Liver (tissue), 9 donors: ENCODE results near the gene COMMD6. TPM values are rescaled to one million over a fixed set of nuclear protein-coding genes. Genes with fewer than 3 reads are reported as not detected.

Source experiments
- DNase-seq: peaks from one replicate; pipeline ENCODE4 v3.0.0-alpha.2; 2017; ENCODE audit warnings: low spot score
- H3K27ac ChIP-seq, 2 donors: one replicate each; pipeline ENCODE4 v1.7.0; 2013; ENCODE audit warnings: inconsistent platforms in 2 of 2, low read length in 2 of 2, control low read depth in 1 of 2, low read depth in 1 of 2, mild to moderate bottlenecking in 1 of 2
- H3K27me3 ChIP-seq, 4 donors: one replicate each; pipeline versions ENCODE4 v1.6.1 to v1.7.0; 2013; ENCODE audit warnings: low read length in 3 of 4, inconsistent platforms in 1 of 4, mild to moderate bottlenecking in 1 of 4, moderate library complexity in 1 of 4; ENCODE audit not compliant: control insufficient read depth in 4 of 4, insufficient read depth in 4 of 4
- H3K36me3 ChIP-seq, 4 donors: one replicate each; pipeline versions ENCODE4 v1.6.1 to v1.7.0; 2013; ENCODE audit warnings: low read length in 3 of 4, mild to moderate bottlenecking in 3 of 4, low read depth in 1 of 4, moderate library complexity in 1 of 4; ENCODE audit not compliant: control insufficient read depth in 4 of 4, insufficient read depth in 3 of 4
- H3K4me1 ChIP-seq, 4 donors: one replicate each; pipeline versions ENCODE4 v1.6.1 to v1.7.0; 2013; ENCODE audit warnings: low read length in 3 of 4, mild to moderate bottlenecking in 3 of 4, moderate library complexity in 1 of 4; ENCODE audit not compliant: control insufficient read depth in 4 of 4, insufficient read depth in 4 of 4
- H3K4me3 ChIP-seq, 3 donors: one replicate each; pipeline versions ENCODE4 v1.6.1 to v1.7.0; 2013; ENCODE audit warnings: low read length in 3 of 3, control low read depth in 1 of 3, low read depth in 1 of 3, mild to moderate bottlenecking in 1 of 3
- H3K9ac ChIP-seq, 2 donors: one replicate each; pipeline ENCODE4 v1.7.0; 2013; ENCODE audit warnings: low read length in 2 of 2, mild to moderate bottlenecking in 2 of 2, moderate library complexity in 2 of 2, control low read depth in 1 of 2, low read depth in 1 of 2
- H3K9me3 ChIP-seq, 4 donors: one replicate each; pipeline versions ENCODE4 v1.6.1 to v1.7.0; 2013; ENCODE audit warnings: low read length in 3 of 4; ENCODE audit not compliant: control insufficient read depth in 4 of 4
- ATF3 ChIP-seq: IDR thresholded peaks from 2 replicates; pipeline ENCODE4 v1.6.1; 2016; ENCODE audit warnings: antibody characterized with exemption
- EGR1 ChIP-seq, 2 donors: IDR thresholded peaks; 2 replicates each; pipeline ENCODE4 v1.6.1; 2016 to 2018; ENCODE audit warnings: antibody characterized with exemption in 2 of 2, low read depth in 2 of 2
- FOXA1 ChIP-seq: IDR thresholded peaks from 2 replicates; pipeline ENCODE4 v1.6.1; 2016; ENCODE audit warnings: antibody characterized with exemption
- FOXA2 ChIP-seq: IDR thresholded peaks from 2 replicates; pipeline ENCODE4 v1.6.1; 2016; ENCODE audit warnings: antibody characterized with exemption
- HNF4A ChIP-seq, 2 donors: conservative IDR thresholded peaks; 2 replicates each; pipeline ENCODE4 v1.6.1; 2016; ENCODE audit warnings: antibody characterized with exemption in 2 of 2, mild to moderate bottlenecking in 2 of 2
- HNF4G ChIP-seq: IDR thresholded peaks from 2 replicates; pipeline ENCODE4 v1.6.1; 2016; ENCODE audit warnings: antibody characterized with exemption
- JUND ChIP-seq, 2 donors: IDR thresholded peaks; 2 replicates each; pipeline ENCODE4 v1.6.1; 2016; ENCODE audit warnings: antibody characterized with exemption in 2 of 2
- MAX ChIP-seq: IDR thresholded peaks from 2 replicates; pipeline ENCODE4 v1.6.1; 2016; ENCODE audit warnings: antibody characterized with exemption
- NR2F2 ChIP-seq: IDR thresholded peaks from 2 replicates; pipeline ENCODE4 v1.6.1; 2016; ENCODE audit warnings: antibody characterized with exemption
- RAD21 ChIP-seq, 2 donors: IDR thresholded peaks; 2 replicates each; pipeline ENCODE4 v1.6.1; 2016; ENCODE audit warnings: antibody characterized with exemption in 2 of 2, mild to moderate bottlenecking in 2 of 2
- REST ChIP-seq: IDR thresholded peaks from 2 replicates; pipeline ENCODE4 v1.6.1; 2016; ENCODE audit warnings: antibody characterized with exemption, mild to moderate bottlenecking
- RXRA ChIP-seq, 2 donors: IDR thresholded peaks; 2 replicates each; pipeline ENCODE4 v1.6.1; 2017 to 2018; ENCODE audit warnings: antibody characterized with exemption in 2 of 2, mild to moderate bottlenecking in 1 of 2
- SP1 ChIP-seq: IDR thresholded peaks from 2 replicates; pipeline ENCODE4 v1.6.1; 2018; ENCODE audit warnings: antibody characterized with exemption, mild to moderate bottlenecking
- TAF1 ChIP-seq: conservative IDR thresholded peaks from 2 replicates; pipeline ENCODE4 v1.6.1; 2016; ENCODE audit warnings: antibody characterized with exemption, mild to moderate bottlenecking
- YY1 ChIP-seq: IDR thresholded peaks from 2 replicates; pipeline ENCODE4 v1.6.1; 2016; ENCODE audit warnings: antibody characterized with exemption, mild to moderate bottlenecking
- ZBTB33 ChIP-seq: IDR thresholded peaks from 2 replicates; pipeline ENCODE4 v1.6.1; 2016; ENCODE audit warnings: antibody characterized with exemption
- WGBS: extraction: QIAGEN DNeasy Blood & Tissue Kit; methylation state at CpG from one replicate; pipeline ENCODE4 v1.1.7; 2013; 5-methylcytosine and 5-hydroxymethylcytosine counted together
- polyA plus RNA-seq, 2 donors: library from polyadenylated mRNA; stranded (reverse) in 1 of 2; unstranded in 1 of 2; fragments of 200-250 nt in 1 of 2; fragments of >200 nt in 1 of 2; fragmentation: Nextera tagmentation in 1 of 2; extraction: Ambion mirVana in 1 of 2; gene quantifications; one replicate each; pipeline versions ENCODE4 v1.2.1 to v1.2.3, GENCODE V29; 2013 to 2015
- total RNA-seq, 2 donors: library from RNA; depleted of rRNA; stranded (reverse); fragments of >200 nt; gene quantifications; one replicate each; pipeline ENCODE4 v1.2.3, GENCODE V29; 2014
- donor health status: healthy.
- donor health status: healthy.
- donor health status: healthy.
- donor health status: healthy.
- donor health status: healthy.

Gene COMMD6
- total and polyA plus RNA-seq, 4 donors = 10.1 to 149 (median 44.4) TPM

GRCh38 chr13:75541287-75541686 lies 3.6 kb upstream of the COMMD6 start:
- Histone ChIP-seq H3K27me3 (no peaks in the 10 kb centered on the region), H3K4me1 (peaks cover 0 to 14% (median 9%) of the 10 kb centered on the region in 4 donors), H3K36me3 (no peaks in the 10 kb centered on the region), H3K4me3 (no peak overlapping the region), H3K9me3 (no peaks in the 10 kb centered on the region), H3K27ac (no peak overlapping the region), H3K9ac (no peak overlapping the region)
- DNase-seq = no peak
- TF ChIP-seq RAD21 (IDR thresholded peaks at IDR 0.05) (no peak), FOXA1 (no peak), MAX (no peak)
- WGBS = 85% methylated on average over 4 of the region's 4 CpGs

GRCh38 chr13:75533861-75534260 lies 3.8 kb downstream of the COMMD6 start:
- DNase-seq = no peak
- H3K9ac ChIP-seq = no peak overlapping the region
- H3K4me3 ChIP-seq = no peak overlapping the region
- WGBS = 97% methylated on average over 1 of the region's 1 CpG
- H3K27me3 ChIP-seq = no peaks in the 10 kb centered on the region
- H3K36me3 ChIP-seq = no peaks in the 10 kb centered on the region
- no peak overlapping the region for H3K27ac ChIP-seq
- peaks cover 0 to 32% (median 14%) of the 10 kb centered on the region in 4 donors for H3K4me1 ChIP-seq
- no peaks in the 10 kb centered on the region for H3K9me3 ChIP-seq
- TF ChIP-seq YY1 (no peak), ATF3 (no peak), HNF4G (no peak), JUND (IDR thresholded peaks at IDR 0.05) (no peak), FOXA2 (no peak), FOXA1 (no peak), RXRA (IDR thresholded peaks at IDR 0.05) (no peak), ZBTB33 (no peak), RAD21 (IDR thresholded peaks at IDR 0.05) (no peak), HNF4A (conservative IDR thresholded peaks at IDR 0.05) (no peak), NR2F2 (no peak), SP1 (no peak), REST (no peak), EGR1 (IDR thresholded peaks at IDR 0.05; ENCODE audit: low read depth in 2 of 2) (no peak), TAF1 (no peak)
